HG03439 (cell line): ENCODE results near the gene PDCD11.
A peak's percentile ranks its signal among the peaks of the same experiment; 100 is the strongest.
"Not testable (repeated sequence)": the region's sequence is repeated elsewhere in the genome, so short reads cannot be mapped to it uniquely, and the experiment has no call there.

Source experiments
- ATAC-seq: cut with Tn5 transposase; IDR thresholded peaks from one replicate; pipeline ENCODE4 v1.9.1; 2021; ENCODE audit warnings: mild to moderate bottlenecking, moderate library complexity; ENCODE audit not compliant: unreplicated experiment

The PDCD11 gene, protein sequence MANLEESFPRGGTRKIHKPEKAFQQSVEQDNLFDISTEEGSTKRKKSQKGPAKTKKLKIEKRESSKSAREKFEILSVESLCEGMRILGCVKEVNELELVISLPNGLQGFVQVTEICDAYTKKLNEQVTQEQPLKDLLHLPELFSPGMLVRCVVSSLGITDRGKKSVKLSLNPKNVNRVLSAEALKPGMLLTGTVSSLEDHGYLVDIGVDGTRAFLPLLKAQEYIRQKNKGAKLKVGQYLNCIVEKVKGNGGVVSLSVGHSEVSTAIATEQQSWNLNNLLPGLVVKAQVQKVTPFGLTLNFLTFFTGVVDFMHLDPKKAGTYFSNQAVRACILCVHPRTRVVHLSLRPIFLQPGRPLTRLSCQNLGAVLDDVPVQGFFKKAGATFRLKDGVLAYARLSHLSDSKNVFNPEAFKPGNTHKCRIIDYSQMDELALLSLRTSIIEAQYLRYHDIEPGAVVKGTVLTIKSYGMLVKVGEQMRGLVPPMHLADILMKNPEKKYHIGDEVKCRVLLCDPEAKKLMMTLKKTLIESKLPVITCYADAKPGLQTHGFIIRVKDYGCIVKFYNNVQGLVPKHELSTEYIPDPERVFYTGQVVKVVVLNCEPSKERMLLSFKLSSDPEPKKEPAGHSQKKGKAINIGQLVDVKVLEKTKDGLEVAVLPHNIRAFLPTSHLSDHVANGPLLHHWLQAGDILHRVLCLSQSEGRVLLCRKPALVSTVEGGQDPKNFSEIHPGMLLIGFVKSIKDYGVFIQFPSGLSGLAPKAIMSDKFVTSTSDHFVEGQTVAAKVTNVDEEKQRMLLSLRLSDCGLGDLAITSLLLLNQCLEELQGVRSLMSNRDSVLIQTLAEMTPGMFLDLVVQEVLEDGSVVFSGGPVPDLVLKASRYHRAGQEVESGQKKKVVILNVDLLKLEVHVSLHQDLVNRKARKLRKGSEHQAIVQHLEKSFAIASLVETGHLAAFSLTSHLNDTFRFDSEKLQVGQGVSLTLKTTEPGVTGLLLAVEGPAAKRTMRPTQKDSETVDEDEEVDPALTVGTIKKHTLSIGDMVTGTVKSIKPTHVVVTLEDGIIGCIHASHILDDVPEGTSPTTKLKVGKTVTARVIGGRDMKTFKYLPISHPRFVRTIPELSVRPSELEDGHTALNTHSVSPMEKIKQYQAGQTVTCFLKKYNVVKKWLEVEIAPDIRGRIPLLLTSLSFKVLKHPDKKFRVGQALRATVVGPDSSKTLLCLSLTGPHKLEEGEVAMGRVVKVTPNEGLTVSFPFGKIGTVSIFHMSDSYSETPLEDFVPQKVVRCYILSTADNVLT (N-terminal part only)

DNA sequence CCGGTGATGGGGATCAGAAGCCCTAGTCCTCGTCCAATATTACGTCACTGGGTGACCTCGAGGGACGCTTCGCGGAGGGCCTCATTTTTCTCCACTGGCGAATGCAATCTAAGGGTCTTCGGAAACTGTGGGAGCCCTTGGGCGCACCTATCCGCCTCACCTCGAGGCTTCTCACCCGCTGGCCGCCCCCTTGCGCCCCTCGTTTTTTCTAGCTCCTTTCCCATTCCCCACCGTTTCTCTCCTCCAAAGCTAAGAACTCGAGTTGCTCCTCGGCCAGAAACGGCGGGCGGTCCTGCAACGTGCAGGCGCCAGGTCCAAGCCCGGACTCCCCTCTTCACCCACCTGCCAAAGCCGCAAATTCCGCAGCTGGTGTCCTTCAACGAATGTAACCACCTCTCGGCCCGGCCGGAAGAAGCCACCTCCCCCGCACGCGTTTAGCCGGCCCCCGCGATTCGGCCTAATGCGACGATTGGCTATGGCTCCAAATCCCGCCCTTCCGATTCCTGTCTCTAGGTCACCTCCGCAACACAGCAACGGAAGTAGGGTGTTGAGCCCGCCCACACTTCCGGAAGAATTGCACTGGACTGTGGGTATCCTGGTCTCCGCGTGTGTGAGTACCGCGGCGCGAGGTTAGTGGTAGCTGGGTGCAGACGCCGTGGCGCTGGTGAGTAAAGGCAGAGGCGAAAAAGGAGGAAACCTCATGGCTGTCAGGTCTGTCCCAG is at the start of gene PDCD11, which contains the start of gene ATP5MK:
PDCD11 (plus strand) TSS at position 560 of the 722 bp plus-strand sequence. CDS start 1,801 bp downstream, outside the sequence.
ATP5MK (minus strand) TSS at position 409 of the 722 bp plus-strand sequence. CDS start 4,018 bp downstream, outside the sequence.
- ATAC-seq: peak; percentile 98

DNA sequence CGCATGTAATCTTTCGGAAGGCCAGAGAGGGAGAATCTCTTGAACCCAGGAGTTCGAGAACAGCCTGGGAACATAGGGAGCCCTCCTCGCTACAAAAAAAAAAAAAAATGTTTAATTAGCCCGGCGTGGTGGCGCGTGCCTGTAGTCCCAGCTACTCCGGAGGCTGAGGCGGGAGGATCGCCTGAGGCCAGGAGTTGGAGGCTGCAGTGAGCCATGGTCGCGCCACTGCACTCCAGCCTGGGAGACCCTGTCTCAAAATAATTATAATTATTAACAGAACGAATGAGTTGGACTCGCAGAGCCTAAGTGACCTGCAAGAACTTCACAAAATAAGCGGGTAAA is 46.3 kb upstream of the PDCD11 start:
- ATAC-seq: no peak

DNA sequence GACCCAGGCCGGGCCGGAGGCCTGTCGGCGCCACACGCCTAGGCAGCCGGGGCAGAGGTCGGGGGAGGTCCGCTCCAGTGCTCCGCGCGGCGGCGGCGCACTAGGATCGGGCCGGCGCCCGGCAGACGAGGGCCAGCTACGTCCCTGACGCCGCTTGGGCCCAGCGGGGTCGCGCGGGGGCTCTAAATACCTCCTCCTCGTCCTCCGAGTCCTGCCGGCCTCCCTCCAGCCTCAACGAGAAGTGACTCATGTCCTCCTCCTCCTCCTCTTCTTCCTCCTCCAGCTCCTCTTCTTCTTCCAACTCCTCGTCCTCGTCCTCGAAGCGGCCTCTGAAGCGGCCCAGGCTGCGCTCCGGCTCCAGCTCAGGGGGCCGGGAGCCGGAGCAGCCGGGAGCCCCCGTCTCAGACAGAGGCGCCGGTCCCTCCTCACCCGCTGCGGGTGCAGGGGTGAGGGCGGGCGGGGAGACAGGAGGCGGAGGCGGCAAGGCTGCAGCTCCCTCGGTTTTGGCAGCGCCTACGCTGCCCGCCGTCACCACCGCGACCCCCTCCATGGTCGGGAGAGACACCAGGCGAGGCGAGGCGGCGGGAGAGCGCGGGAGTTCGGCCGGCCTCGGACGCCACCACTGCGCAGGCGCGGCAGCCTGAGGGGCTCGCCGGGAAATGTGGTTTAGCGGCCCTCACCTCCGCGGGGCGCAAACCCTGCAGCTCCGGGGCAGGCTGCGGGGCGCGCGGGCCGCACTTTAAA is 45.7 kb upstream of the PDCD11 start, which contains the start of gene PCGF6:
PCGF6 (minus strand) TSS at position 624 of the 744 bp plus-strand sequence; CDS start at position 550, 74 bp downstream.
- peak; percentile 85 for ATAC-seq

GRCh38 chr10:103353281-103353680 is 43.1 kb upstream of the PDCD11 start:
- ATAC-seq: no peak

DNA sequence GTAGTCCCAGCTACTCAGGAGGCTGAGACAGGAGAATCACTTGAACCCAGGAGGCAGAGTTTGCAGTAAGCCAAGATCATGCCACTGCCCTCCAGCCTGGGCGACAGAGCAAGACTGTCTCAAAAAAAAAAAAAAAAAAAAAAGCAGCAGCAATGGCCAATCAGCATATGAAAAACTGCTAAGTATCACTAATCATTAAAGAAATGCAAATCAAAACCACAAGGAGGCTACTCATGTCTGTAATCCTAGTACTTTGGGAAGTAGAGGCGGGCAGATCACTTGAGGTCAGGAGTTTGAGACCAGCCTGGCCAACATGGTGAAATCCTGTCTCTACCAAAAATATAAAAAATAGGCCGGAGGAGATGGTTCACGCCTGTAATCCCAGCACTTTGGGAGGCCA is 41.9 kb upstream of the PDCD11 start:
- ATAC-seq: not testable (repeated sequence)

DNA sequence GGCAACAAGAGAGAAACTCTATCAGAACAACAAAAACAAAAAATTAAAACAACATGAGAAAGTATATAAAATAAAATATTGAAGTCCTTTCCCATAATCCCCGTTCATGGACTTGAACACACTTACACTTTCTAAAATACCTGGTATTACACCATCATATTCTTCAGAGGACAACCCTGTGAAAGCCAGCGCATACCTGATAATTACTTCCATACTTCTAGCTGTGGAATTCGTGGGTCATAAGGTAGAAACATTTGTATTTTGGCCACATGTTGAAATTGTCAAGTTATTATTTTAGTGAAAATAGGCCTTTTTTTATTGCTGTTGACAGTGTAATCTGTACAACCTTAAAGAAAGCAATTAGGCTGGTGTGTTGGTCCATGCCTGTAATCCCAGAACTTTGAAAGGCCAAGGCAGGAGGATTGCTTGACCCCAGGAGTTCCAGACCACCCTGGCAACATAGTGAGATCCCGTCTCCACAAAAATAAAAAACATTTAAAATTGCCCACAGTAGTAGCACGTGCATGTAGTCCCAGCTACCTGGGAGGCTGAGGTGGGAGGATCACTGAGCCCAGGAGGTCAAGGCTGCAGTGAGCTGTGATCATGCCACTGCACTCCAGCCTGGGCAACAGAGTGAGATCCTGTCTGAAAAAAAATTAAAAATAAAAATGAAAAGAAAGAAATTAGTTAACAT is 40.4 kb upstream of the PDCD11 start:
- no peak for ATAC-seq

DNA sequence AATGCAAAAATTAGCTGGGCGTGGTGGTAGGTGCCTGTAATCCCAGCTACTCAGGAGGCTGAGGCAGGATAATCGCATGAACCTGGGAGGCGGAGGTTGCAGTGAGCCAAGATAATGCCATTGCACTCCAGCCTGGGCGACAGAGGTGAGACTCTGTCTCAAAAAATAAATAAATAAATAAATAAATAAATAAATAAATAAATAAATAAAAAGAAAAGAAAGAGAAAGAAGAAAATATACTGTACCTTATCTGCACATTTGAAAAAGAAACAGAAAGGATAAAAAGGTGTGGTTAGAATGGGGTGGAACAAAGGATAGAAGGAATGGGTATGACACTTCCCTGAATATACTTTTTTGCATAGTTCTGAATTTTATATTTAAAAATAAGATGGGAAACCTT is 36.9 kb upstream of the PDCD11 start:
- not testable (repeated sequence) for ATAC-seq

- ATAC-seq: not testable (repeated sequence)
Observed at GRCh38 chr10:103360791-103361190, 35.6 kb upstream of the PDCD11 start.

- ATAC-seq: no peak
Observed at GRCh38 chr10:103367379-103367781, 29.0 kb upstream of the PDCD11 start.

- peak; percentile 66 for ATAC-seq
Observed at GRCh38 chr10:103367782-103368518, 28.5 kb upstream of the PDCD11 start, which contains the start of gene TAF5. TAF5 (plus strand) TSS chr10:103367976; CDS start chr10:103367990, 14 bp downstream.

DNA sequence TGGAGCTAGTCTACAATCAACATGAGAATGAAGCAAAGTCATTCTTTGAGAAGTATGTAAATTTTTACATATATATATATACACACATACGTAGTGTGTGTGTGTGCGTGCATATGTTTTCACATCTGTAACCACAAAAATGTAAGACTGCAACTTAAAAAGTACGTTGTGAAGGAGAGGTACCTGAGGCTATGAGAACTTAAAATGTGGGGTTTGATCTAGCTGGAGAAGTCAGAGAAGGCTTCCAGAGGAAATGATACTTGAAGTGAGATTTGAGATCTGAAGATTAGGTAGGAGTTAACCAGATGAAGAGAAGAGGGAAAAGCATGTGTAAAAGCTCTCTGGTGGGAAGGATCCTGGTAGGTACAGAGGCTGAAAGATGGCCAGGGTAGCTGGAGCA is 22.9 kb upstream of the PDCD11 start:
- ATAC-seq: no peak

- no peak for ATAC-seq
Observed at GRCh38 chr10:103374263-103374662, 22.2 kb upstream of the PDCD11 start.

GRCh38 chr10:103382769-103383168 is 13.7 kb upstream of the PDCD11 start:
- ATAC-seq: no peak

GRCh38 chr10:103394180-103394579 is 2.2 kb upstream of the PDCD11 start:
- ATAC-seq: no peak

GRCh38 chr10:103395754-103396066 is 716 bp upstream of the PDCD11 start:
- no peak for ATAC-seq

DNA sequence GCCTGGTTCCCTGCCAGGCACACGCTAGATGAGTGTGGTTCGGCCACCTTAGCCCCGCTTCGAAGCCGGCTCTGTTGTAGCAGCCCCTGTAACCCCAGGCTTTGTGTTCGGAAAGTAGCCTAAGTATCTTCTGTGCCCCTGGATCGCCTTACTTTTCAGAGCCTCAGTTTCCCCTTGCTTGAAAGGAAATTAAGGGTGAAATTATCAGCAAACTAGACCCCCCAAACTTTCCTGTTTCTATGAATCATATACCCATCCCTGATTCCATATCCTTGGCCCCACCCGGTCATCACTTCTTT is 312 bp downstream of the PDCD11 start:
- no peak for ATAC-seq

DNA sequence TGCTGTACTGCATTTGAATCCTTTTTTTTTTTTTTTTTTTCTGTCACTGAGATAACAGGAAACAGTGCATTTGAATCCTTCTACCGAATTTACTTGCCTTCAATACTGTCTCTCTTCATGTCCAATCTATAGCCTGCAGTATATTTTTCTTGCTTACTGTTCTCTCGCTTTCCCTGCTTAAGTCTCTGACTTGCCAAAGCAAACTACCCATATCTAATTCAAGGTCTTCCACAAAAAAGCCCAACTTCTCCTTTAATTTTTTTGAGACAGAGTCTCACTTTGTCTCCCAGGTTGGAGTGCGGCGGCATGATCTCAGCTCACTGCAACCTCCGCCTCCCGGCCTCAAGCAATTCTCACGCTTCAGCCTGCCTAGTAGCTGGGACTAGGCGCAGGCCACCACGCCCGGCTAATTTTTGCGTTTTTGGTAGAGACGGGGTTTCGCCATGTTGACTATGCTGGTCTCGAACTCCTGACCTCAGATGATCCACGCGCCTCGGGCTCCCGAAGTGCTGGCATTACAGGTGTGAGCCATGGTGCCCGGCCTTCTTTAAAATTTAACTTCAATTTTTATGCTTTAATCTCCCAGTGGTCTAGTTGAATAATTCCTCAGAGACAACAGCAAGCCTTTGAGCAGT is 882 bp downstream of the PDCD11 start:
- ATAC-seq: no peak

DNA sequence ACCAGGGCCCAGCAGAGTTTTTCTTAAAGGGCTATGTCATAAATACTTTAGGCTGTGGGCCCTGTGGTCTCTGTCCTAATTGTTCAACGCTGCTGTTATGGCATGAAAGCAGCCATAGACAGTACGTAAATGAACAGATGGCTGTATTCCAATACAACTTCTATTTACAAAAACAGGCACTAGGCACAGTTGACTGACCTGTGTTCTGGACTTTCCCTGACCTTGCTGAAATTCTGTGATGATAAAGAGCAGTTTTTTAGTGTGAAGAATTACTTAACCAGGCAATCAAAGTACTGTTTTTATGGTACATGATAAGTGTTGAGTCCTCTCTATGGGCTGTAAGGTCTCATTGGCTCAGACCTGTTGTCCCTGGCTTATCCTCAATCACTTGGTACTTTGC is 17.1 kb downstream of the PDCD11 start:
- no peak for ATAC-seq
